Cardiac fibroblast (primary cell): Measurements from ENCODE around the gene MCM6.
"Not testable (repeated sequence)": the region's sequence is repeated elsewhere in the genome, so short reads cannot be mapped to it uniquely, and the experiment has no call there.

Experiments
- DNase-seq, 2 donors: peaks; one replicate each; pipeline versions ENCODE4 v3.0.0 to v3.0.0-alpha.2; 2010; ENCODE audit warnings: low read depth in 2 of 2
- H3K4me3 ChIP-seq, 2 donors: replicated peaks in 1 of 2; 1 replicate in 1 of 2; 2 replicates in 1 of 2; pipeline ENCODE4 v1.5.1; 2011; ENCODE audit warnings: low read depth in 2 of 2, low read length in 2 of 2, mild to moderate bottlenecking in 2 of 2, moderate library complexity in 1 of 2
- TF ChIP-seq, protein P1 (sequence below): IDR thresholded peaks from one replicate; pipeline ENCODE4 v1.5.1; 2011; ENCODE audit warnings: low read depth, mild to moderate bottlenecking, low read length, inconsistent platforms

MCM6 gene

DNA sequence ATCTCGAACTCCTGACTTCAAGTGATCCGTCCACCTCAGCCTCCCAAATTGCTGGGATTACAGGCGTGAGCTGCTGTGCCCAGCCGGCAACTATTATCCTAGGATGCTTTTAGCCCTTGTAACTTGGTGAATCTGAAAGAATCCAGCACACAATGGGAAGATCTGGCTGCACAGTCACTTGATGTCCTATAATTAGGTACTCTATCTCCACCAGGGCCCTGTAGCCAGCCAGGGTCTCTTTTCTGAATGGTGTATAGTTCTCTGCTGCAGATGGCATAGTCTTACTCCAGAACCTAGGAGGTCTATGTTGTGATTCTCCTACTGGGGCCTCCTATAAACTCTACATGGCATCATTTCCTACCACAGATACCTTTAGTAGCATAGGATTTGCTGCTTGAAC is 13.9 kb upstream of the MCM6 start:
- DNase-seq, result no peak
- H3K4me3 ChIP-seq, result no peak overlapping the region
- TF ChIP-seq, protein P1, sequence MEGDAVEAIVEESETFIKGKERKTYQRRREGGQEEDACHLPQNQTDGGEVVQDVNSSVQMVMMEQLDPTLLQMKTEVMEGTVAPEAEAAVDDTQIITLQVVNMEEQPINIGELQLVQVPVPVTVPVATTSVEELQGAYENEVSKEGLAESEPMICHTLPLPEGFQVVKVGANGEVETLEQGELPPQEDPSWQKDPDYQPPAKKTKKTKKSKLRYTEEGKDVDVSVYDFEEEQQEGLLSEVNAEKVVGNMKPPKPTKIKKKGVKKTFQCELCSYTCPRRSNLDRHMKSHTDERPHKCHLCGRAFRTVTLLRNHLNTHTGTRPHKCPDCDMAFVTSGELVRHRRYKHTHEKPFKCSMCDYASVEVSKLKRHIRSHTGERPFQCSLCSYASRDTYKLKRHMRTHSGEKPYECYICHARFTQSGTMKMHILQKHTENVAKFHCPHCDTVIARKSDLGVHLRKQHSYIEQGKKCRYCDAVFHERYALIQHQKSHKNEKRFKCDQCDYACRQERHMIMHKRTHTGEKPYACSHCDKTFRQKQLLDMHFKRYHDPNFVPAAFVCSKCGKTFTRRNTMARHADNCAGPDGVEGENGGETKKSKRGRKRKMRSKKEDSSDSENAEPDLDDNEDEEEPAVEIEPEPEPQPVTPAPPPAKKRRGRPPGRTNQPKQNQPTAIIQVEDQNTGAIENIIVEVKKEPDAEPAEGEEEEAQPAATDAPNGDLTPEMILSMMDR, result no peak

DNA sequence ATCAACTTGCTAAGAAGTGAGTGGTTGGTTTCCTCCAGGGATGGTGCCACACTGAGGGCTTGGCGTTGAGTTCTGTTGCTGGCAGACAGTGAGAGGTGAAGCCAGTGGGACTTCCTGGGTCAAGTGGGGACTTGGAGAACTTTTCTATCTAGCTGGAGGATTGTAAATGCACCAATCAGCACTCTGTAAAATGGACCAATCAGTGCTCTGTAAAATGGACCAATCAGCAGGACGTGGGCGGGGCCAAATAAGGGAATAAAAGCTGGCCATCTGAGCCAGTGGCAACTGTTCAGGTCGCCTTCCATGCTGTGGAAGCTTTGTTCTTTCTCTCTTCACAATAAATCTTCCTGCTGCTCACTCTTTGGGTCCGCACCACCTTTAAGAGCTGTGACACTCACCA is 12.3 kb upstream of the MCM6 start:
- not testable (repeated sequence) for H3K4me3 ChIP-seq, DNase-seq

DNA sequence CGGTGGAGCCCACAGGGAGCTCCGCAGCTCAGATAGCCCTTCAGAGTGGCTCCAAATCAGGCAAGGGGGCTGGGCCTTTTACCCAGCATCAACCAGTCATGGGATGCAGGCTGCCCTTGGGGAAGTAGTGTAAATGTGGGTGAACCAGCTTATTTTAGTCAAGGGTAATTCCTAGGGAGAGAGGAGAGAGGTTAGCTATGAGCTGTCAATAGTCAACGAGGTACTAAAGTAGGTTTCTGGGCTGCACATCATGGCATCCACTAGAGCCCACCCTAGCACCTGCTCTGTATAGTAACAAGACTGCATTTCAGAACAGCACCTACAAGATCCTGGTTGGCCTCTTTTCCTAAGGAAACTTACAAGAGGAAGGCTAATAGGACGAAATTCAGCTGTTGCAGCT is 9.5 kb upstream of the MCM6 start:
- no peak for DNase-seq
- no peak overlapping the region for H3K4me3 ChIP-seq
- TF ChIP-seq, protein P1, result no peak

DNA sequence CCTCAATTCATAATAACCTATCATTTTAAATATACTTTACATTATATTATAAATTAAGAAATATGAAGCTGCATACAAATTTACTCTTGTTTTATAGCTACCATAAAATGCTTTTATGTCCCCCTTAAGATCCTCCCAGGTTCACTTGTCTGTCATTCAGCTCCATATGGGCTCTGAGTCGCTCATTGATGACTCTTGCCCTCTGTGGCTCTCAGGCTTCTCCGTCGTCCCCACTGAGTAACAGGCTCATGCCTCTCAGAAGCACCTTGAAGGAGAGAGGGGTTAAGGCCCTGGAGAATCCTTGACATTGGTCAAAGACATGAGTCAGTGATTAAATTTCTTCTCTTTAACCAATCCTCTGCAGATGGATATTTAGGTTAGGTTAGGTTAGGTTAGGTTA is 6.2 kb upstream of the MCM6 start:
- H3K4me3 ChIP-seq, result no peak overlapping the region
- TF ChIP-seq, protein P1, result no peak
- DNase-seq, result no peak

DNA sequence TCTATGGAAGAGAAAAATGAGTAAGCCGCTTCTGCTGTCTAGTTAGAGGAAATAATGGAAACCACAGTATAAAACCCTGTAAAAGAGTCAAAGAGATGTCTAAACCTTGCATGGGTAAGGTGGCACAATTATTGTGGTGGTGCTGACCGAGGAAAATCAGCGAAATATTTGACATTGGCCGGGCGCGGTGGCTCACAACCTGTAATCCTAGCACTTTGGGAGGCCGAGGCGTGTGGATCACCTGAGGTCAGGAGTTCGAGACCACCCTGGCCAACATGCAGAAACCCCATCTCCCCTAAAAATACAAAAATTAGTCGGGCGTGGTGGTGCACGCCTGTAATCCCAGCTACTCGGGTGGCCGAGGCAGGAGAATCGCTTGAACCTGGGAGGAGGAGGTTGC is 527 bp upstream of the MCM6 start:
- H3K4me3 ChIP-seq, result peak overlapping the region; percentile 71 to 78
- DNase-seq, result not testable (repeated sequence)

DNA sequence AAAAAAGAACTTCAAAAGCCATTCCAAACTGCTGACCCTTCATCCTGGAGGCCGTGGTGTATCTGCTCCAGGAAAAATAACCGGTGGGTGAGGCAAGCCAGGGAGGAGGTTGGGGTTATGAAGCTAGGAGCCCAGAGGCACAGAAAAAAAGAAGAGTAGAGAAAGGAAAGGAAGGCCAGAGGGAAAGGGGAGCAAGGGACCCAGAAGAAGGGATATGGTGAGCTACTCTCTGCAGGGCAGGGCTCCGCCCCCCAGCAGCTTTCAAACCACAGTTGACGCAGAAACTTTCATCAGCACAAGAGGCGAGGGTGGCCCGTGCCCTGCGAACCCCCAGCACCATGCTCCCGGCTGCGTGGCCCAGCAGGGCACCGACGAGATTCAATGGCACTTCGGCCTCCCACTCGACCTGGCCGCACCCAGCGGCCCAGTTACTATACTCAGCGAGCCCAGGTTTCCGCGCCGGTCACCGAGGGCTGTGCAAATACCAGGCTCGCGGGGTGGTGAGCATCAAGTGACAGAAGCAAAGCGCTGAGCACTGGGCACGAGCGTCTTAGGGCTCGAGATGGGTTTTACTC is 665 bp downstream of the MCM6 start:
- peak overlapping the region; percentile 71 to 78 for H3K4me3 ChIP-seq
- peak; percentile 56 to 64 for DNase-seq
- TF ChIP-seq, protein P1, result no peak

DNA sequence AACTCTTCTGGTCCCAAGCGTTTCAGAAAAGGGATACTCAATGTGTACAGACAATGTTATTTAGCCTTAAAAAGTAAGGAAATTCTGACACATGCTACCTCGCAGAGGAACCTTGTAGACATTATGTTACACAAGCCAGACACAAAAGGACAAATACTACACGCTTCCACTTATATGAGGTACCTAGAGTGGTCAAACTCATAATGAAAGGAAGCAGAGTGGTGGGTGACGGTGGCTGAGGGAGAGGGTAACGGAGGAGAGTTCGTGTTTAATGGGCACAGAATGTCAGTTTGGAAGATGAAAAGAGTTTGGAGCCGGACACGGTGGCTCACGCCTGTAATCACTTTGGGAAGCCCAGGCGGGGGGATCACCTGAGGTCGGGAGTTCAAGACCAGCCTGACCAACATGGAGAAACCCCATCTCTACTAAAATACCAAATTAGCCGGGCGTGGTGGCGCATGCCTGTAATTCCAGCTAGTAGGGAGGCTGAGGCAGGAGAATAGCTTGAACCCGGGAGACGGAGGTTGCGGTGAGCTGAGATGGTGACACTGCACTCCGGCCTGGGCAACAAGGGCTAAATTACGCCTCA is 1.4 kb downstream of the MCM6 start:
- peak overlapping the region in 1 of 2 donors; percentile 71 for H3K4me3 ChIP-seq
- DNase-seq, result no peak
- TF ChIP-seq, protein P1, result no peak

DNA sequence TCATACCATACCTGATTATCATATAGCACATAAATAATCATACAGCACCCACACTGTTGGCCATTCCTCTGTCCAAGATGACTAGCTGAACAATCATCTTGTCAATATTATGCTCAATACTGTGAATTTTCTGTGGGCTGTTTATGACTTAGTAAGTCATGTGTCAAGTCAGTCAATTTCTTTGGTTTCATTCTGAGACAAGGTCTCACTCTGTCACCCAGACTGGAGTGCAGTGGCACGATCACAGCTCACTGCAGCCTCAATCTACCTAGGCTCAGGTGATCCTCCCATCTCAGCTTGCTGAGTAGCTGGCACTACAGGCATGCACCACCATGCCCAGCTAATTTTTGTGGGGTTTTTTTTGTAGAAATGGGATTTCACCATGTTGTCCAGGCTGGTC is 5.7 kb downstream of the MCM6 start:
- DNase-seq, result no peak
- TF ChIP-seq, protein P1, result no peak
- H3K4me3 ChIP-seq, result no peak overlapping the region
